TTC549 (cell line): ENCODE data around the gene SURF4.
"Not testable (repeated sequence)": the region's sequence is repeated elsewhere in the genome, so short reads cannot be mapped to it uniquely, and the experiment has no call there.

Source experiments
- FAIRE-seq: peaks from 2 replicates; lab custom pipeline; 2012; peaks lifted over from hg19 to GRCh38; lab: Jason Lieb, UNC

The SURF4 gene

GRCh38 chr9:133397370-133397769 lies 21.5 kb upstream of the SURF4 start:
- no peak for FAIRE-seq

DNA sequence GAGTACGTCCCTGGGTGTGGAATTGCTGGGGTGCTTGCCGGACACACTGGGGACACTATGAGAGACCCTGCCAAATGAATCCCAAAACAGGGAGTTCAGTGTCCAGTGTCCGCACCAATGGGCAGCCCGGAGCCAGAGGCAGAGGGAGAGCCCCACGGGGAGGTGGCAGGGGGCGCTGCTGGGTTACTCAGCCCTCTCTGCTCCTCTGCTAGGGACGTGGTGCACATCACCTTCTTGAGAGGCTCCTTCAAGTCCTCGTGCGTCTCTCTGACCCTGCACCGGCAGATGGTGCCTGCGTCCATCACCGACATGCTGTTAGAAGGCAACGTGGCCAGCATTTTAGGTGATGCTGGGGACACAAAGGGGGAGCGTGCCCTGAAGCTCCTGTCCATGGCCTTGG lies 21.1 kb upstream of the SURF4 start:
- FAIRE-seq, result no peak

- FAIRE-seq, result no peak
Observed at GRCh38 chr9:133394687-133395271, 18.9 kb upstream of the SURF4 start.

DNA sequence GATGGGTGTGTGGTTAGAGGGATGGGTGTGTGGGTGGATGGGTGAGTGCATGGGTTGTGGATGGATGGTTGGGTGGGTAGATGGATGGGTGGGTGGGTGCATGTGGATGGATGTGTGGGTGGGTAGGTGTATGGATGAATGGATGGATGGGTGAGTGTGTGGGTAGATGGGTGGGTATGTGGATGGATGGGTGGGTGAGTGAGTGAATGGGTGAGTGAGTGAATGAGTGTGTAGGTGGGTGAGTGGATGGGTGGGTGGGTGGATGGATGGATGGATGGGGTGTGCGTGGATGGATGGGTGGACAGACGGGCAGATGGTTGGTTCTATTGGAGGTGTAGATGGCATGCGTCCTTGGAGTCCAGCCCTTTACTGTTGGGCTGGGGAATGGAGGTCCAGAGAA lies 17.5 kb upstream of the SURF4 start:
- FAIRE-seq, result no peak

GRCh38 chr9:133392308-133392707 lies 16.4 kb upstream of the SURF4 start:
- FAIRE-seq, result not testable (repeated sequence)

GRCh38 chr9:133391449-133391848 lies 15.6 kb upstream of the SURF4 start:
- not testable (repeated sequence) for FAIRE-seq

DNA sequence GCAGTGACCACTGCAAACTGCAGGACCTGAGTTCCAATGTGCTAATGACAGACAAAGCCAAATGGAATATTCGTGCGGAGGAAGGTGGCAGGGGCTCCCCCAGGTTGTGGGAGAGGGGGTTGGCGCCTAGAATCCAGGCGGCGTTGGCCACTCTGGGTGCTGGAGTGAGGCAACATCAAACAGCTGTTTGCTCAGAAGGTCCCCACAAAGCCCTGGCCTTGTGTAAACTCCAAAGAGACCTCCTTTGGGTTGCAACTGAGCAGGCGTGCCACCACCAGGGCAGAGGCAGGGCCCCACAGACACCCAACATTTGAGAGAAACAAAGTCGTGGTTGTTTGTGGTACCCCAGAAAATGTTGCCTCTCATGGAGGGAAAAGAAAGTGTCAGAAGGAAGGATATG lies 14.9 kb upstream of the SURF4 start:
- FAIRE-seq, result no peak

GRCh38 chr9:133389562-133389961 lies 13.7 kb upstream of the SURF4 start:
- no peak for FAIRE-seq

DNA sequence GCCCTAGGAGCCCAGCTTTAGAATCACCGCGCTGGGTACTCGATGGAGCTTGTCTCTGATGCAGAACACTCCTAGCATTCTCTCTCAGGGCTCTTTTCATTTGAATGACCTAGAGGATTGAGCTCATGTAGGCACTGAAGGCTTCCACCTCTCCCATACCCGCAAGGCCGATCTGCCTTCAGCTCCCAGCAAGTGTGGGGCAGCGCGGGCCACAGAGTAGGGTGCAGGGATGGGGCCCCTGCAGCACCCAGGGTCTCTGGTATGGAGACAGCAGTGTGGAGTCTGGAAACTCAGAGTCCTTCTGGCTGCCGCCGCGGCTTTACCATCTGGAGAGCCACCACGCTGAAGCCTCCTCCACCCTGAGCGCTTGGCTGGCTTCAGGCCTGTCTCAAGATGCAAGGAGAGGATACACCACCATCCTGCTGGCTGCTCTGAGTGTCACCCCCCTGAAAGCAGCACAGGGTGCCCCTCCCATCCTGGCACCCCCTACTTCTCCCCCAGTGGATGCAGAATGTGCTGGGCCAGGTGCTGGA lies 13.2 kb upstream of the SURF4 start:
- FAIRE-seq, result no peak

DNA sequence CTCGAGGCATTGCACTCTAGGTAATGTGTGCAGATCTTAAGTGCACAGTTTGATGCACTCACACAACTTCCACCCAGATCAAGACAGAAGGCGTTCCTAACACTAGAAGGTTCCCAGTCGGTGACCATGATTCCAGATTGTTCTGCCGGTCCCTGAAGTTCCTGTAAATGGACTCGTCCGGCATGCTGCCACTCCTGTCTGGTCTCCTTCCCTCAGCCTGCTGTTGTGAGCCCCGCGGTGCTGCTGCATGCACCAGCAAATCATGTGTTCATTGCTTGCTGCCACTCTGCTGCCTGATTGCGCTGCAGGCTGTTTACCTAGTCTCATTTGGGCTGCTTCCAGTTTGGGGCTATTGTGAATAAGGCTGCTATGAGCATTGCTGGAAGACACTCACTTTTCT lies 11.8 kb upstream of the SURF4 start:
- FAIRE-seq, result no peak

DNA sequence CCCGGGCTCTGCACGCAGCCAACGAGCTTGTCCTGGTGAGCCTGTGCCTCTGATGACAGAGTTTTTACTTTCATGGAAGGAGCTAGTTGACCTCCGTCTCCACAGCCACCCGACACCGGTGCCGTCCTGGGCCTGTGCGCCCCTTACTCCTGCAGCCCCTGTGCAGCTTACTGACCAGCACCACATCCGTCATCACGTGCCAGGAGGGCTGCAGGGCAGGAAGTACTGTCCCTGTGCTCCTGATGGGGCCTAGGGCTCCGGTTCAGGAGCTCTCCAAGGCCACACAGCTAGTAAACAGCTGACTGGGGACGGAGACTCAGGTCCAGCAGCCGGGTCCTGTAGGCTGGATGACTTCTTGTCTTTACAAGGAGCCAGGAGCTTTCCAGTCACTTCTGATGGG lies 10.5 kb upstream of the SURF4 start:
- FAIRE-seq, result no peak

DNA sequence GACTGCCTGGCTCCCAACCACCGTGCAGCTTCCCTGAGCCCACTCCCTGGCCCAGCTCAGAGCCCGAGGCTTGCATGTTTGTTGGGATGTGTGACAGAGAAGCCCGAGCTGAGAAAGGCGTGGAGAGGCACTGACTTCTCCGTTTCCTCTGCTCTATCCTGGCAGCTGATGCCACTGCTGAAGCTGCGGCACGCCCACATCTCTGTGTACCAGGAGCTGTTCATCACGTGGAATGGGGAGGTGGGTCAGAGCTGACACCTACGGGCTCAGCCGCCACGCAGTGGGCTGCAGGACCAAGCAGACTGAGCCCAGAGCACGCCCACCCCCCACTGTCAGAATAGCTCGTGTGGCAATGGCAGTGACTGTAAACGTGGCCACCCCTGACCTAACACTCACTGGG lies 9.6 kb upstream of the SURF4 start:
- no peak for FAIRE-seq

- no peak for FAIRE-seq
Observed at GRCh38 chr9:133384736-133385321, 9.0 kb upstream of the SURF4 start.

DNA sequence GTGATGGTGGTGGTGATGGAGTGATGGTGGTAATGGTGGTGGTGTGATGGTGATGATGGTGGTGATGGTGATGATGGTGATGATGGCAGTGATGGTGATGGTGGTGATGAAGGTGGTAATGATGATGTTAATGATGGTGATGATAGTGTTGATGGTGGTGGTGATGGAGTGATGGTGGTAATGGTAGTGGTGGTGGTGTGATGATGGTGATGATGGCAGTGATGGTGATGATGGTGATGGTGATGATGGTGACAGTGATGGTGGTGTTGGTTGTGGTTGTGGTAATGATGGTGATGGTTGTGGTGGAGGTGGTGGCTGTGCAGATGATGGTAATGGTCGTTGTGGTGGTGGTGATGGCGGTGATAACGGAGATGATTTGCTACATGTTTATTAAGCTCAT lies 7.6 kb upstream of the SURF4 start:
- FAIRE-seq, result no peak

GRCh38 chr9:133382507-133383141 lies 6.8 kb upstream of the SURF4 start:
- FAIRE-seq, result no peak

DNA sequence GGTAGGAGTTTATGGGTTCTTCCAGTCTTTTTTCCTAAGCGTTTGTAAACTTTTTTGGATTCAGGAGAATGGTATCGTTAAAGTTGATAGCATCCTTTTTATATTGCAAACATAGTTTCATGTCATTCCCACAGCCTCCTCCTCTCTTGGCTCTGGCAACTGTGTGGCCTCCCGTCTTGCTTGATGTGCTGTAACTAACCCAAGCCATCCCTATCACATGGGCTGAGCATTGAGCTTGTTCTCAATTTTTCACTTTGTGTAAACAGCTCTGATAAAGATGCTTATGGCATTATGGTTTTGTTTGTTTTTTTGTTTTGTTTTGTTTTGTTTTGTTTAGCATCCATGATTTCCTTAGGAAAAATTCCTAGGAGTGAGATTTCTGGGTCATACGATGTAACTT lies 4.9 kb upstream of the SURF4 start:
- FAIRE-seq, result no peak

GRCh38 chr9:133379153-133380086 lies 3.6 kb upstream of the SURF4 start:
- no peak for FAIRE-seq

GRCh38 chr9:133378408-133378962 lies 2.6 kb upstream of the SURF4 start:
- FAIRE-seq, result no peak

GRCh38 chr9:133377721-133378216 lies 1.9 kb upstream of the SURF4 start:
- FAIRE-seq, result no peak

GRCh38 chr9:133377280-133377679 lies 1.4 kb upstream of the SURF4 start:
- not testable (repeated sequence) for FAIRE-seq

DNA sequence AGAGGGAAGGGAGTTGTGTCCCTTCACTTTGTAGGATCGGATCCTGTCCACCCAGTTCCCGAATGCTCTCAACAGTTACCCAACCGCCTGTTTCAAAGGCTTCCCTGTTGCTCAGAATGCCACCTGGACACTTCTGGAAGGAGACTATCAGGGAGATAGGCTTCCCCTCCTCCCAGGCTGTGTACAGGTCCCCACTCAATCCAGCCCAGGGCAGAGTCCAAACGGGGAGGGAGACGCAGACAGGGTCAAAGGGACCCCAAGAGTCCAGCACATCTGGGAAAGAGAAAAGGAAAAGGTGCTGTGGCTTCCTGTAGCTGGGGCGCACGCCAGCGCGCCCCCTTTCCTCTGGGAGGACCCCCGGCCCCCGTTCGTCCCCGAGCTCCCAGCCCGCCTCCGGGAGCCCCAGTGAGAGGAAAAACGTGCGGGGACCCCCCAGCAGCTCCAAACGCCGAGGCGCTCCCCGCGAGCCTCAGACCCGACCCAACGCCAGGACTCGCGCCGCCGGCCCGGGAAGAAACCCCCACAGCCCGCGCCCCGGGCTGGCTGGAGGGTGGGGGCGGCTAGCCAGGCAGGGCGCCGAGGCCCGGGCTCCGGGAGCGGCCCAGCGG lies 640 bp downstream of the SURF4 start:
- FAIRE-seq, result no peak

DNA sequence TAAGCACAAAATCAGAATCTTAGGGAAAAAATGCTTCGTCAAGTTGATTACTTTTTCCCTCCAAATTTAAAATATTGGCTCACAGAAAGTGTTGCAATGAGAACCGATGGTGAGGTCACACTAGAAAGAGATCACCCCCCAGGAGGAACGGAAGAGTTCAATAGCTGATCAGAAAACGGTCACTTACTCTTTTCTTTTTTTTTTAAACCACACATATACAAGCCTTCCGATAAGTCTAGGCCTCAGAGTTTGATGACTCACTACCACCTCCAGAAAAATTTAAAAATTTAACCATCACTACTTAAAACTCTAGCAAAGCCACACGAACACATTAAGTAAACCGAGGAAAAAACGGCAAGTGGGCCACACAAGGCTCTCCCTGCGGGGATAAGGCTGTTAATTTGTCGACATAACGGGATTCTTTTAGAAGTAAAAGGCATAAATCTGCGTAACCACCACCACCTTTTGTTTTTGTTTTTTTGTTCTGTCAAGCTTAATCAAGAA lies 1.2 kb downstream of the SURF4 start:
- FAIRE-seq, result no peak
